Peyer's patch (tissue), 4 donors: ENCODE data around the gene RPL38. TPM values are rescaled to one million over a fixed set of nuclear protein-coding genes. Genes with fewer than 3 reads are reported as not detected.
"Not testable (repeated sequence)": the region's sequence is repeated elsewhere in the genome, so short reads cannot be mapped to it uniquely, and the experiment has no call there.

Experiments
- DNase-seq, 3 donors: peaks; one replicate each; pipeline ENCODE4 v3.0.0-alpha.2; 2017 to 2019
- H3K27ac ChIP-seq, 4 donors: fragments of 200-600 bp; sonication (generic); one replicate each; pipeline ENCODE4 v1.5.1; 2016 to 2019
- H3K27me3 ChIP-seq, 2 donors: fragments of 200-600 bp; sonication (generic); one replicate each; pipeline ENCODE4 v1.5.1; 2019
- H3K36me3 ChIP-seq, 3 donors: fragments of 200-600 bp; sonication (generic); one replicate each; pipeline ENCODE4 v1.5.1; 2016 to 2019
- H3K4me1 ChIP-seq, 4 donors: fragments of 200-600 bp; sonication (generic); one replicate each; pipeline ENCODE4 v1.5.1; 2016 to 2019
- H3K4me3 ChIP-seq, 4 donors: fragments of 200-600 bp; sonication (generic); 1 replicate in 3 of 4; 2 replicates in 1 of 4; pipeline ENCODE4 v1.5.1; 2016 to 2019; ENCODE audit warnings: mild to moderate bottlenecking in 1 of 4
- H3K9me3 ChIP-seq, 4 donors: fragments of 200-600 bp; sonication (generic); one replicate each; pipeline ENCODE4 v1.5.1; 2016 to 2019; ENCODE audit warnings: mild to moderate bottlenecking in 1 of 4
- CTCF ChIP-seq, 6 experiments: fragments of 450-650 bp in 4 of 6; fragments of 200-600 bp in 2 of 6; sonication (generic) in 1 of 6; IDR thresholded peaks; one replicate each; pipeline ENCODE4 v1.5.1; 2017 to 2019; ENCODE audit warnings: antibody characterized with exemption in 6 of 6, mild to moderate bottlenecking in 3 of 6, moderate library complexity in 1 of 6
- POLR2A ChIP-seq, 2 donors: fragments of 450-650 bp; IDR thresholded peaks; one replicate each; pipeline ENCODE4 v1.5.1; 2017; ENCODE audit warnings: antibody characterized with exemption in 2 of 2, mild to moderate bottlenecking in 2 of 2, moderate library complexity in 2 of 2
- total RNA-seq, 4 donors: library from RNA; depleted of rRNA; stranded (reverse); fragments of >200 nt; gene quantifications; one replicate each; pipeline ENCODE4 v1.1.0, GENCODE V29; 2016

The RPL38 gene
- total RNA-seq, 4 donors from 2014 or later = 222 to 392 (median 289) TPM

DNA sequence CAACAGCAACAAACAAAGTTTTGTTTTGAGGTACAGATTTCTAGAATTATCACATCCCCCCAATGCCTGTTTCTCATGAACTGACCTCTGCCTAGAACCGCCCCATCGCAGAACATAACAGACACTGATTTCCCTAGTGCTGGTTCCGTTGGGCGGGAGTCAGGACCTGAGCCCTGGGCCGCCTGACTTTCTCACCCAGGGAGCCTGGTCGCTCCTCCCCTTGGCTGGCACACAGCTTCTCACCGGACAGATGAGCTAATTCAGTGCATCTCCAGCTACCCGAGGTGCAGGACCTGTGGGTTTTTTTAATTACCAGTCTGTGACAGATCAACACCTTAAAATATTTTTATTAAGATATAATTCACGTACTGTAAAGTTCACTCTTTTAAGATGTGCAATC lies 20.1 kb upstream of the RPL38 start:
- Histone ChIP-seq H3K36me3 (no peaks in the 10 kb centered on the region), H3K27me3 (no peaks in the 10 kb centered on the region), H3K9me3 (no peaks in the 10 kb centered on the region), H3K4me1 (no peaks in the 10 kb centered on the region), H3K4me3 (no peak overlapping the region), H3K27ac (no peak overlapping the region)
- peak in 1 of 3 donors; percentile 15 for DNase-seq
- TF ChIP-seq CTCF (IDR thresholded peaks at IDR 0.05) = no peak
- TF ChIP-seq POLR2A (IDR thresholded peaks at IDR 0.05) = no peak

GRCh38 chr17:74185571-74186185 lies 17.8 kb upstream of the RPL38 start:
- no peaks in the 10 kb centered on the region for H3K9me3 ChIP-seq
- TF ChIP-seq POLR2A (IDR thresholded peaks at IDR 0.05) (no peak), CTCF (IDR thresholded peaks at IDR 0.05) (no peak)

DNA sequence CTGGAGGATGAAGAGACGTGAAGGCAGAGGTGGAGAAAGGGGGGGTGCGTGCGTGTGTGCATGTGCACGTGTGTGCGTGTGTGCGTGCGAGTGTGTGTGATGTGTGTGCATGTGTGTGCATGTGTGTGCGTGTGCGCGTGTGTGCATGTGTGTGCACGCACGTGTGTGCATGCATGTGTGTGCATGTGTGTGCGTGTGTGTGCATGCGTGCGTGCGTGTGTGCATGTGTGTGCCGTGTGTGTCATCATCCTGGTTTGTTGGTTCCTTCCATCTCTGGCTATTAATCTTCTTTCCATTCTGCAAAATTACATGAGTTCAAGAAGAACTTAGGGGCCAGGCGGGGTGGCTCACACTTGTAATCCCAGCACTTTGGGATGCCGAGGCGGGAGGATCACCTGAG lies 17.0 kb upstream of the RPL38 start:
- no peaks in the 10 kb centered on the region for H3K9me3 ChIP-seq
- H3K27me3 ChIP-seq = no peaks in the 10 kb centered on the region
- H3K36me3 ChIP-seq = no peaks in the 10 kb centered on the region
- no peak overlapping the region for H3K27ac ChIP-seq
- H3K4me1 ChIP-seq = no peaks in the 10 kb centered on the region
- TF ChIP-seq CTCF (IDR thresholded peaks at IDR 0.05) (no peak), POLR2A (IDR thresholded peaks at IDR 0.05) (no peak)
- H3K4me3 ChIP-seq = no peak overlapping the region
- DNase-seq = peak in 1 of 3 donors; percentile 30

More at GRCh38 chr17:74185571-74186185, 17.8 kb upstream of the RPL38 start:
- no peaks in the 10 kb centered on the region for H3K27me3 ChIP-seq
- H3K4me3 ChIP-seq = no peak overlapping the region
- DNase-seq = peak in 1 of 3 donors; percentile 14
- H3K36me3 ChIP-seq = no peaks in the 10 kb centered on the region
- H3K27ac ChIP-seq = no peak overlapping the region
- no peaks in the 10 kb centered on the region for H3K4me1 ChIP-seq

DNA sequence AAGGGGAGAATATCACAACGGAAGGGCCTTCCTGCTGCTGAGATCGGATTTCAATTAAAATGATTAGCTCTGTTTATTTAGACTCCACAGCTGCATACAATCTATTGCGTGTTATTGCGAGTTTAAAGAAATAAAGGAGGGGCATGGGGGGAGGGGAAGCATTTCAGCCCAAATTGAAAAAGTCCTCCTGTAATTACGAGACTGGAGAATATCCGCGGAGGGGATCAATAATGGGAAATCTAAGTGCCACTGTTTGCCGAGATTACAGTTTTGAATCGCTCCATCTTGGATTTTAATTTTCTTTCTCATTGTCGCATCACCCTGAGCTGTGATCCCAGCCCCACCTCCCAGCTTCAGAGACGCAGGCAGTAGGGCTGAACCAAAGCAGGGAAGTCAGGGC lies 15.7 kb upstream of the RPL38 start:
- TF ChIP-seq POLR2A (IDR thresholded peaks at IDR 0.05) (no peak), CTCF (IDR thresholded peaks at IDR 0.05) (no peak)
- Histone ChIP-seq H3K27ac (no peak overlapping the region), H3K4me3 (no peak overlapping the region), H3K27me3 (no peaks in the 10 kb centered on the region), H3K4me1 (peaks cover 0 to 8% (median 0%) of the 10 kb centered on the region in 4 donors), H3K9me3 (no peaks in the 10 kb centered on the region), H3K36me3 (no peaks in the 10 kb centered on the region)
- DNase-seq = no peak

DNA sequence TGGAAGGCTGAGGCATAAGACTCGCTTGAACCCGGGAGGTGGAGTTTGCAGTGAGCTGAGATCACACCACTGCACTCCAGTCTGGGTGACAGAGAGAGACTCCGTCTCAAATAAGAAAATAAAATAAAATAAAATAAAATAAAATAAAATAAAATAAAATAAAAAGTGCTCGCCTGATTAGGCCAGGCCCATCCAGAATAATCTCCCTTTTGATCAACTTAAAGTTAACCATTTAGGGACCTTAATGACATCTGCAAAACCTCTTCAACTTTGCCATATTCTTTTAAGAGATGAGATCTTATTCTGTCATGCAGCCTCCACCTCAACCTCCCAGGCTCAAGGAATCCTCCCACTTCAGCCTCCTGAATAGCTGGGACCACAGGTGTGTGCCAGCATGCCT lies 14.8 kb upstream of the RPL38 start:
- not testable (repeated sequence) for H3K36me3 ChIP-seq, H3K4me3 ChIP-seq, H3K27ac ChIP-seq, DNase-seq, H3K27me3 ChIP-seq, H3K9me3 ChIP-seq
- H3K4me1 ChIP-seq = peaks cover 0 to 15% (median 2%) of the 10 kb centered on the region in 4 donors

DNA sequence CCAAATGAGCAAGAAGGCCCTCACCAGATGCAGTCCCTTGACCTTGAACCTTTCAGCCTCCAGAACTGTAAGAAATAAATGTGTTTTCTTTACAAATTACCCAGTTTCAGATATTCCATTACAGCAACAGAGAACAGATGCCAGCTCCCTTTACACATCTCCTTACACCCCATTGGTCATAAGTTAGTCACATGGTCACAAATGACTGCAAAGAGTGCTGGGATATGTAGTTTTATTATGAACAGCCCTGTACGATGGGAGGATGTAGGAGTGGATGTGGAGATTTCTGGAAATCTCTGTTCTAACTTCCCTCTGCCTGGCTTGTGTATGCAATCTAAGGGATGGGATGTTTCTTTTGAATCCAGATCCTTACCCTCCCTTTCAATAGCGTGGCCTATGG lies 13.3 kb upstream of the RPL38 start:
- peak in 1 of 3 donors; percentile 3 for DNase-seq
- H3K27ac ChIP-seq = no peak overlapping the region
- peaks cover 0 to 23% (median 2%) of the 10 kb centered on the region in 4 donors for H3K4me1 ChIP-seq
- no peaks in the 10 kb centered on the region for H3K9me3 ChIP-seq
- H3K4me3 ChIP-seq = no peak overlapping the region
- no peaks in the 10 kb centered on the region for H3K27me3 ChIP-seq
- TF ChIP-seq POLR2A (IDR thresholded peaks at IDR 0.05) = no peak
- TF ChIP-seq CTCF (IDR thresholded peaks at IDR 0.05) = no peak
- no peaks in the 10 kb centered on the region for H3K36me3 ChIP-seq
